ENCODE results near the gene SPAG17.
"Not testable (repeated sequence)": the region's sequence is repeated elsewhere in the genome, so short reads cannot be mapped to it uniquely, and the experiment has no call there.

The SPAG17 gene

DNA sequence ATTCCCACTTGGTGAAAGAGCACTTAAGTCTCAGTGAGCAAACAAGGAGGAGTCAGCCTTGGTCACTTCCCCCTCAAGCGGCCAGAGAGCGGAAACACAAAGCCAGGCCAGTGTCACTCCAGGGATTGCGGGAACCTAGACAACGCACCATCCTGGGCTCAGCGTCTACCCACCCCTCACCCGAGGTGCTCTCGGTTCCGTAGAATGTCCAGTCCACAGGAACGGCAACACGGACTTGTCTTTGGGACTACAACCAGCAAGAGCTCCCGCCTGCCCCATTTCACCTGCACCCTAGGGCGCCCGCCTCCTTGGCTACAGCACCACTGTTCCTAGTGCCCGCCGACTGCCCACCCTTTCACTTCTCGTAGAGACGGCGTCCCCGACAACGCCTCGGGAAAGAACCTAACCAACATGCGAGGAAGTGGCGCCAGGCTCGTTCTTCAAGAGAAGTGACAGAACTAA, 256.1 kb downstream of the SPAG17 start:
- Mint-ChIP-seq H3K4me1 (peaks cover 60% of the 10 kb centered on the region), H3K27ac (ENCODE audit: low read depth) (peak overlapping the region; percentile 99), H3K9me3 (no peaks in the 10 kb centered on the region), H3K36me3 (ENCODE audit: insufficient read depth) (peaks cover 20% of the 10 kb centered on the region), H3K4me3 (peak overlapping the region; percentile 94), H3K27me3 (no peaks in the 10 kb centered on the region)
- DNase-seq (ENCODE audit: low spot score in 2 of 2) (peak; percentile 45 to 64), ATAC-seq (replicated peaks; ENCODE audit: extremely low read depth, poor library complexity, severe bottlenecking) (peak; percentile 55)

DNA sequence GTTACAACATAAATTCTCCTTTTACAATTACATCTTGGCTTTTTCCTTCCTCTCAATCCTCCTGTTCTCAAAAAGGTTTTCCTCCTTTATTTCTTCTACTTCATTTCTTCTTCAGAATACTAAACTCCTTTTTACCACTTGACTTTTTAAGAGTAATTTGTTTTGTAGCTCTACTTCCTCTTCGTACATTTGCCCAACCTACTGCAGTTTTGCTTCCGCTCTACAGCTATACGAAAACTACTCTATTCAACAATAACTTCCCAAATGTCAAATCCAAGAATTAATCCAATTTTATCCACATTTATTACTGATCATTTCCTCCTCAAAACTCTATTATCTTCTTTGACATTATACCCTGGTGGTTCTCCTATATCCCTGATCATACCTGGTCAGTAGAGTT, 259.0 kb downstream of the SPAG17 start:
- Mint-ChIP-seq H3K27me3 (no peaks in the 10 kb centered on the region), H3K27ac (ENCODE audit: low read depth) (no peak overlapping the region), H3K36me3 (ENCODE audit: insufficient read depth) (peaks cover 19% of the 10 kb centered on the region), H3K4me1 (peaks cover 41% of the 10 kb centered on the region), H3K4me3 (no peak overlapping the region), H3K9me3 (no peaks in the 10 kb centered on the region)
- DNase-seq (ENCODE audit: low spot score in 2 of 2): no peak
- ATAC-seq (replicated peaks; ENCODE audit: extremely low read depth, poor library complexity, severe bottlenecking): no peak

DNA sequence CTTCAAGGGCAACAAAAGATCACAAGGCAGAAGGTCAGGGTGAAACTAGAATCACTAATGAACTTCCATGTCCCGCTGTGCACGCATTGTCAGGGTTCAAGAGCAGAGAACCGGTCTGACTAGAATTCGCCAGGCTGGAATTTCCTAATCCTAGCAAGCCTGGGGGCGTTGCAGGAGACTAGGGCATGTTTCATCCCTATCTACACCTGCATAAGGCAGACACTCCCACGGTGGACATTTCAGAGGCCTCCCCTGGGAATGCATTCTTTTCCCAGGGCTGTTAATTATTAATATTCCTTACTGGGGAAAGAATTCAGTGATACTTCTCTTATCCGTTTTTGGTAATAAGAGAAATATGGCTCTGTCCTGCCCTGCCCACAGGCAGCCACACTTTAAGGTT, 262.3 kb downstream of the SPAG17 start:
- H3K4me1 Mint-ChIP-seq: peaks cover 11% of the 10 kb centered on the region
- not testable (repeated sequence) for H3K4me3 Mint-ChIP-seq; H3K36me3 Mint-ChIP-seq (ENCODE audit: insufficient read depth); ATAC-seq (replicated peaks; ENCODE audit: extremely low read depth, poor library complexity, severe bottlenecking); H3K27ac Mint-ChIP-seq (ENCODE audit: low read depth); H3K27me3 Mint-ChIP-seq; H3K9me3 Mint-ChIP-seq; DNase-seq (ENCODE audit: low spot score in 2 of 2)

DNA sequence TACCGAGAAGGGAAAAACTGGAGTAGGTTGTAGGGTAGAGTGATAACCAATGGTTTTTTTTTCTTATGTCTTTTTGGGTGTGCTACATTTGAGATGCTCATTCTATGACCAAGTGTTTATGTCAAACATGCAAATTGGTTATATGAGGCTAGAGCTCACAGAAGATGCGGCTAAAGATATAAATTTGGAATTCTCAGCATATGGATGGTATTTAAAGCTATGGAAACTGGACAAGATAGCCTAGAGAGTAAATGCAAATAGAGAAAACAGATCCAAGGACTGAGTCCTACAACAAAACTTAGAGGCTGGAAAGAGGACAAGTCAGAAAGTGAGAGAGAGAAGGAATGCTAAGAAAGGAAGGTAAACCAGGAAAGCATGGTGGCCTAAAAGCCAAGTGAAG, 263.0 kb downstream of the SPAG17 start:
- Mint-ChIP-seq H3K4me1 (peaks cover 11% of the 10 kb centered on the region), H3K36me3 (ENCODE audit: insufficient read depth) (peaks cover 10% of the 10 kb centered on the region), H3K27me3 (no peaks in the 10 kb centered on the region), H3K4me3 (no peak overlapping the region), H3K9me3 (no peaks in the 10 kb centered on the region), H3K27ac (ENCODE audit: low read depth) (no peak overlapping the region)
- ATAC-seq (replicated peaks; ENCODE audit: extremely low read depth, poor library complexity, severe bottlenecking) (no peak), DNase-seq (ENCODE audit: low spot score in 2 of 2) (no peak)

DNA sequence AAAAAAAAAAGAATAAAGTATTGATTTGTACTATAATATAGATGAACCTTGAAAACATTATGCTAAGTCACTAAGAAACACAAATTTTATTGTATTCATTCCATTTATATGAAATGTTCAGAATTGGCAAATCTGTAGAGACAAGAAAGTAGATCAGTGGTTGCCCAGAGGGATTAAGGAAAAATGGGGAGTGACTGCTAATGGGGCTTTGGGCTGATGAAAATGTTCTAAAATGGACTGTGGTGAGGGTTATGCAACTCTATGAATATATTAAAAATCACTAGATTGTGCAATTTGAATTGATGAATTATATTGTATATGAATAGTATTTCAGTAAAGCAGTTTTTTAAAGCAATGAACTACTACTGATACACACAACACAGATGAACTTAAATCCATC, 265.7 kb downstream of the SPAG17 start:
- Mint-ChIP-seq H3K4me3 (no peak overlapping the region), H3K27me3 (no peaks in the 10 kb centered on the region), H3K36me3 (ENCODE audit: insufficient read depth) (peaks cover 29% of the 10 kb centered on the region), H3K9me3 (no peaks in the 10 kb centered on the region), H3K27ac (ENCODE audit: low read depth) (no peak overlapping the region), H3K4me1 (peaks cover 11% of the 10 kb centered on the region)
- DNase-seq (ENCODE audit: low spot score in 2 of 2) (no peak), ATAC-seq (replicated peaks; ENCODE audit: extremely low read depth, poor library complexity, severe bottlenecking) (no peak)

- ATAC-seq (replicated peaks; ENCODE audit: extremely low read depth, poor library complexity, severe bottlenecking) (no peak), DNase-seq (ENCODE audit: low spot score in 2 of 2) (no peak)
- Mint-ChIP-seq H3K9me3 (no peaks in the 10 kb centered on the region), H3K36me3 (ENCODE audit: insufficient read depth) (peaks cover 44% of the 10 kb centered on the region), H3K4me3 (no peak overlapping the region), H3K27ac (ENCODE audit: low read depth) (no peak overlapping the region), H3K27me3 (no peaks in the 10 kb centered on the region), H3K4me1 (peaks cover 13% of the 10 kb centered on the region)
Observed at GRCh38 chr1:117911051-117911450, 274.0 kb downstream of the SPAG17 start.

DNA sequence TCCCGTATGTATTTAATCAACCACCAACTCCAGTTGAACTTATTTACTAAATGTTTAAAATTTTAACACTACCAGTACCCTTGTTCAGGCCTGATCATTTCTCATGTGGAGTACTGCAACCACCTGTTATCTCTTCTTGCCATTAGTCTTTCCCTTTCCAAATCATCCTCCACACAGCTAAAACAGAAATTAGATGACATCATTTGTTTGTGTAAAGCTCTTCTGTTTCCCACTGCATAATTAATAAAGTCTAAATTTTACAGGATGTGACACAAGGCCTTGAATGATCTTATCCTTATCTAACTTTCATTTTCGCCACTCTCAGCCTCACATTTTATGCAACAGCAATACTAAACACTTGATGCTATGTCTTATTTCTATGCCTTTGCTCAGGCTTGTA, 280.0 kb downstream of the SPAG17 start:
- Mint-ChIP-seq H3K36me3 (ENCODE audit: insufficient read depth) (peaks cover 44% of the 10 kb centered on the region), H3K4me1 (no peaks in the 10 kb centered on the region), H3K4me3 (no peak overlapping the region), H3K27ac (ENCODE audit: low read depth) (peak overlapping the region; percentile 3), H3K27me3 (no peaks in the 10 kb centered on the region), H3K9me3 (no peaks in the 10 kb centered on the region)
- ATAC-seq (replicated peaks; ENCODE audit: extremely low read depth, poor library complexity, severe bottlenecking) (no peak), DNase-seq (ENCODE audit: low spot score in 2 of 2) (no peak)

DNA sequence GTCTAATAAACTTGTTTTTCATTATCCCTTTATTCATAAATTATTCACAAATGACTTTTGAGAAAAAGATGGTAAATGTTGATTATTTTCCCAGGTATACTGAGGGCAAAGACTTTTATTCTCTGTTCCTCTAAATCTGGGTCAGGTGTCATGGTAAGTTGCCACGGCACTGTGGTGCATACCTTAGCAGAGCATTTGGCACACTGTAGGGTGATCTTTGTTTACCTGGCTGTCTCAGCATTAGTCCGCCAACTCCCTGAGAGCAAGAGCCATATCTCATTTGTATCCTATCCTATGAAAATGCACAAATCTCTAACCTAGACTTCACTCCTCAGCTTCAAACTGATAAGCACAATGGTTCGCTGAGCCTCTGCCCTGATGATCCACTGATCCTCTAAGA, 280.5 kb downstream of the SPAG17 start:
- Mint-ChIP-seq H3K4me3 (no peak overlapping the region), H3K27me3 (no peaks in the 10 kb centered on the region), H3K9me3 (no peaks in the 10 kb centered on the region), H3K4me1 (no peaks in the 10 kb centered on the region), H3K27ac (ENCODE audit: low read depth) (no peak overlapping the region), H3K36me3 (ENCODE audit: insufficient read depth) (peaks cover 42% of the 10 kb centered on the region)
- DNase-seq (ENCODE audit: low spot score in 2 of 2) (no peak), ATAC-seq (replicated peaks; ENCODE audit: extremely low read depth, poor library complexity, severe bottlenecking) (no peak)
